IPS DF 6.9 (cell line): ENCODE results near the gene RSPH1.

ENCODE experiments used
- DNase-seq: peaks from one replicate; pipeline ENCODE4 v3.0.0-alpha.2; 2013; ENCODE audit warnings: low read depth, low spot score
- H3K27ac ChIP-seq: one replicate; pipeline ENCODE4 v1.5.1; 2013; ENCODE audit warnings: low read length, control low read depth
- H3K27me3 ChIP-seq: 2 replicates; pipeline ENCODE4 v1.6.1; 2013; ENCODE audit warnings: mild to moderate bottlenecking, low read length; ENCODE audit not compliant: control insufficient read depth, insufficient read depth
- H3K36me3 ChIP-seq: 2 replicates; pipeline ENCODE4 v1.6.1; 2013; ENCODE audit warnings: low read length; ENCODE audit not compliant: control insufficient read depth, insufficient read depth
- H3K4me1 ChIP-seq: 2 replicates; pipeline ENCODE4 v1.6.1; 2013; ENCODE audit warnings: low read length; ENCODE audit not compliant: control insufficient read depth, insufficient read depth
- H3K4me3 ChIP-seq: 2 replicates; pipeline ENCODE4 v1.5.1; 2013; ENCODE audit warnings: mild to moderate bottlenecking, low read length
- H3K9me3 ChIP-seq: 2 replicates; pipeline ENCODE4 v1.6.1; 2013; ENCODE audit warnings: low read length, inconsistent platforms; ENCODE audit not compliant: control insufficient read depth, insufficient read depth
- WGBS: extraction: QIAGEN DNeasy Blood & Tissue Kit; methylation state at CpG from one replicate; pipeline ENCODE4 v1.1.7; 2013; ENCODE audit warnings: mixed read lengths, missing lambda C conversion rate; ENCODE audit not compliant: insufficient read length, insufficient coverage; 5-methylcytosine and 5-hydroxymethylcytosine counted together

The RSPH1 gene

DNA sequence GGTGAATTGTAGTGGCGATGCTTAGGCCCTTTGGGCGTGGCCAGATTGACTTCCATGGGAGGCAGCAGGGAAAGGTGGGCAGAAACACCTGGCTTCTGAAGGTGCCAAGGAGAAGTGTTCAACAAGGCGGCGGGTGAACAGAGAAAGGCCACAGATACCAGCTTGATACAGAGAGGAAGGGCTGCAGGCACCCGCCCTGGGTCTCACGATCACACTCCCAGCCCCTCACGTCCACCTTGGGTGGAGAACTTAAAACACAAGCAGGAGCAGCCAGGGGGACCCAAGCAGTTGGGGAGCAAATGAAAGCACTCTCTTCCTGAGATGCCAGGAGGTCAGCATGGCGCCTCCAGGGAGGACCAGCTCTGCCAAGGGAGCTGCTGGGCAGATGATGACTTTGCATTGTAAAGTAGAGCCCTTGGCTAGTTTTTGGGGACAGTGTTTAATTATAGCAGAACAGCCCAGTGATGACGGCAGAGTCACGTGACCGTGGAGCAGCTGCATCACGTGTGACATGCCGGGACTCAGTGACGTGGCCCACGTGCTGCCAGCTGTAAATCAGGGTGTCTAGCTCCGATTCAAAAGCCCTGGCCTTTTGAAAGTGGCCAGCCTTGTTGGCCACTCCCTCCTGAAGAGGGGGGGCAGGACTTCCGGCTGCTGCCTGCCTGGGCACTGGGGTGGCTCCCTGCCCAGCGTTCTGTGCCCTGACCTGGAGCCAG, 36.6 kb upstream of the RSPH1 start:
- H3K36me3 ChIP-seq = peaks cover 8% of the 10 kb centered on the region
- no peak overlapping the region for H3K4me3 ChIP-seq
- H3K27me3 ChIP-seq = no peaks in the 10 kb centered on the region
- WGBS = no CpG with 5 or more reads among the region's 18 CpGs
- H3K9me3 ChIP-seq = no peaks in the 10 kb centered on the region
- 0 out of 2 replicates have a peak, but pooled peaks cover 1% of the 10 kb centered on the region for H3K4me1 ChIP-seq
- DNase-seq = no peak
- H3K27ac ChIP-seq = no peak overlapping the region

DNA sequence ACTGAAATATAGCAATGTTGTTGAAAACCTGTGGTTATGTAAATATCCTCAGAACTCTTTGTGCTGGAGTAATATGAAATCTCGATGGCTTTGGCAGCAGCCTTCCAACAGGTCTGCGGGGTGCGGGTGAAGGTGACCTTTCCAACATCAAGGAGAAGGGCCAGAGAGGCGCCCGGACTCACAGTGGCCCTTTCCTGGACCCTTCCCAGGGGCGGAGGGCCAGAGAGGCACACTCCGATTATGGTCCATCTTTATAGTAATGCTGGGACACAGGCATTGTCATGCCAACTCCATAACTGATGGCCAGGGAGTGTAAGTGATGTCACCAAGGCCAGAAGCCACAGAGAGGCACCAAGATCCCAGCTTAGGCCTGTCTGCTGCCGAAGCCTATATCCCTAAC, 35.7 kb upstream of the RSPH1 start:
- WGBS = no CpG with 5 or more reads among the region's 8 CpGs
- peaks cover 8% of the 10 kb centered on the region for H3K36me3 ChIP-seq
- no peaks in the 10 kb centered on the region for H3K9me3 ChIP-seq
- H3K27me3 ChIP-seq = no peaks in the 10 kb centered on the region
- 0 out of 2 replicates have a peak, but pooled peaks cover 1% of the 10 kb centered on the region for H3K4me1 ChIP-seq
- no peak for DNase-seq
- H3K4me3 ChIP-seq = no peak overlapping the region
- no peak overlapping the region for H3K27ac ChIP-seq

DNA sequence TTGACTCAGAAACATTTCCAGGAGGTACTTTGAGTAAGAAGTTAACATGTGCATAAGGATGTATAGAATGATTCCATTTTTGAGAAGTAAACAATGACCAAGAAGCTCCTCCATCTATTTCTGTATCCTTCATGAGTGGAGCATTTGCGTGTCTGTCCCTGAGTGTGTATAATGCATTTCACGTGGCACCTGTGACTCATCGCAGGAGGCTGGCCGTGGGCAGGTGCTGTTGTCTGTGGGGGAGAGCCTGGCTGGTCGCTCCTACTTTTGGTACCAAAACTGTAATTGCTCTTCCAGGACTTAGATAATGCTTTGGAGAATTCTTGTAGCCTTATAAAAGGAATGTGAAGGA, 34.1 kb upstream of the RSPH1 start:
- H3K36me3 ChIP-seq = peaks cover 6% of the 10 kb centered on the region; the same call in 1 of the 2 replicates
- H3K27me3 ChIP-seq = no peaks in the 10 kb centered on the region
- H3K9me3 ChIP-seq = no peaks in the 10 kb centered on the region
- no peak overlapping the region for H3K4me3 ChIP-seq
- H3K4me1 ChIP-seq = peaks cover 1% of the 10 kb centered on the region; the same call in 1 of the 2 replicates
- no peak overlapping the region for H3K27ac ChIP-seq
- no peak for DNase-seq
- no CpG with 5 or more reads among the region's 5 CpGs for WGBS

DNA sequence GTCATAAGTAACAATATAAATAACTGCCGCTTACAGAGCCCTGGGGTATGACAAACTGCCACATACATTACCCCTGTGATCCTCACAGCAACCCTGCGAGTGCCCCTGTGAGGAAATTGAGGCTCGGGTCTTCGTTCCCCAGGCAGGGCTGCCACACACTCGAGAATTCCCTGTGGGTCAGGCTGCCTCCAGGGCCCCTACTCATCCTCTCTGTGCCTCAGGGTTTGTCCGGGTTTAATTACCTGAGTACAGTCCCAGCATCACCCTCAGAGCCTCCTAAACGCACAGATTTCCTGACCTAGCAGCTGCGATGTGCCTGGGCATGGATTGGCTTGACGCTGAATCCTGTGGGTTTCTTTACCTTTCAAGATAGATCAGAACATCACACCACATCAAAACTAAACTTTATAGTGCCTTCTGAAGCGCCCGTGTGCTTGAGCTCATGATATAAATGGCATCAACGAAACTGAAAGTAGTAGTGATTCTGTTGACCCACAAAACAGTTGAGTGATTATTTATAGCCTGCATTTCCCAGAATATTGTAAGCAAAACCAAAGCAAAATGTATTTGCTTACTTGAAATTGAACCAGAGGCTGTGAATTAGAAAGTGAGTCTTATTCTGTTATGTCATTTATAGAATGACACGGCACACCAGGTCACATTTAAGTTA, 31.6 kb upstream of the RSPH1 start:
- Histone ChIP-seq H3K36me3 (peaks cover 2% of the 10 kb centered on the region; the same call in 1 of the 2 replicates), H3K27ac (no peak overlapping the region), H3K27me3 (no peaks in the 10 kb centered on the region), H3K4me3 (no peak overlapping the region), H3K9me3 (no peaks in the 10 kb centered on the region), H3K4me1 (peaks cover 2% of the 10 kb centered on the region; the same call in 1 of the 2 replicates)
- no CpG with 5 or more reads among the region's 13 CpGs for WGBS
- no peak for DNase-seq

DNA sequence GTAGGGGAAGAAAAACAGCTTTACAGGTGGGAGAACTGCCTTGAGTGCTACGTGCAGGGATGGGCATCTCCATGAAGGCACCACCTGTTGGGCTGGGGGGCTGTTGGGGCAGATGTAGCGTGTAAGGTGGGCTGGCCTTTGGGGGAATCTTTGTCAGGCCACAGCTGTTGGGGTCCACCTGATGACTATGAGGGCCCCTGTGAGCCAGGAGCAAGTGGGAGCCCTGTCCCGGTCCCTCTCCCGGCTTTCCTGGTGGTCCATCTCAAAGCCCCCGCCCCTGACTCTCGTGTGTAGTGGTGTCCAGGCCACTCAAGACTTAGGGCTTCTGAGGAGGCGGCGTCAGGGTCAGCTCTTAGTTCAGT, 31.1 kb upstream of the RSPH1 start:
- H3K4me3 ChIP-seq = no peak overlapping the region
- DNase-seq = no peak
- no peak overlapping the region for H3K27ac ChIP-seq
- peaks cover 2% of the 10 kb centered on the region; the same call in 1 of the 2 replicates for H3K36me3 ChIP-seq
- no peaks in the 10 kb centered on the region for H3K9me3 ChIP-seq
- peaks cover 2% of the 10 kb centered on the region; the same call in 1 of the 2 replicates for H3K4me1 ChIP-seq
- no peaks in the 10 kb centered on the region for H3K27me3 ChIP-seq
- WGBS = no CpG with 5 or more reads among the region's 8 CpGs

DNA sequence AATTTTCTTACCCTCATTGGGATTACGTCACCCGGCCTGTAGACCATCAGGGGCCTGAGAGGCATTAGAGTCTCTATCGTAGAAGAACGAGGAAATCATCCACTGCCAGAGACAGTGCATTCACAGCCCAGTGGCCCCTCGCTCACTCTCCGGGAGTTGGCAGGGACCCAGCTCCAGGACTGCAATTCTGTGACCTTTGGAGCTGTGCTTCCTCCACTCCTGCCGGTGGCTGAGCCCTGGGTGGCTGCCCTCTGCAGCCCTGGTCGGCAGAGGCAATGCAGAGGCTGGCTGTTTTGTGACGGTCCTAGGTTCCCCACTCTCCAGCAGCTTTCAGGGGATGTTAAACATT, 30.3 kb upstream of the RSPH1 start:
- H3K27ac ChIP-seq = no peak overlapping the region
- no peak for DNase-seq

DNA sequence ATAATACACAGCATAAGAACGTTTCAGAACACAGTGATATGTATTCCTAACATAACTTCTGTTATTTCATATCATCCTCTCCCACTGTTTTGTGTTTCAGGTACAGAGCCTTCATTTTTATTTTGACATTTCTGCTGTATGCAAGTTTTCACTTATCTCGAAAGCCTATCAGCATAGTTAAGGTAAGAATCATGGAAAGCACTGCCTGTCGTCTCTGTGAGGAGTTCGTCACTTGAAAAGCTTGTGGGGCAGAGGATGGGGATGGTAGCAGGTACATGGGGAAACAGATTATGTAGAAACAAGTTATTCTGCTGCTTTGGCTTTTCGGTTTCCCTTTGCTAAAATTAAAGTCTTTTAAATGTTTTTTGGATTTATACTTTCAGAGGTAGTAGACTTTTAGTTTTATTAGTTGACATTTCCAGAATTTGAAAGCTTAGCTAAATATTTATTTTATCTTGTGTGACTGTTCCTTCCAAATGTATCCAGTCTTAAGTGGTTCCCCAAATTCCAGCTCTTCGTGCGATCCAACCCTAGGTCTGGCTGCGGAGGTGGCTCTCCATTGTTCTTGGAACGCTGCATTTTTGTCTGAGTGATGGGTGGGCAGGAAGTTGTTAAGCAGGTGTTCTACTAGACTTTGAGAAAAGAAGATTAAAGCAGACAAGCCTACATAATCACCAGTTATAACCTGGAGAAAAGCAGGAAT, 29.8 kb upstream of the RSPH1 start:
- Histone ChIP-seq H3K27ac (no peak overlapping the region), H3K9me3 (no peaks in the 10 kb centered on the region), H3K27me3 (no peaks in the 10 kb centered on the region), H3K4me3 (no peak overlapping the region), H3K4me1 (peaks cover 2% of the 10 kb centered on the region; the same call in 1 of the 2 replicates), H3K36me3 (peaks cover 2% of the 10 kb centered on the region; the same call in 1 of the 2 replicates)
- WGBS = no CpG with 5 or more reads among the region's 9 CpGs
- no peak for DNase-seq

More for the DNA sequence above, 30.3 kb upstream of the RSPH1 start:
- Histone ChIP-seq H3K9me3 (no peaks in the 10 kb centered on the region), H3K4me1 (peaks cover 2% of the 10 kb centered on the region; the same call in 1 of the 2 replicates), H3K36me3 (peaks cover 2% of the 10 kb centered on the region; the same call in 1 of the 2 replicates), H3K4me3 (no peak overlapping the region), H3K27me3 (no peaks in the 10 kb centered on the region)
- no CpG with 5 or more reads among the region's 9 CpGs for WGBS

DNA sequence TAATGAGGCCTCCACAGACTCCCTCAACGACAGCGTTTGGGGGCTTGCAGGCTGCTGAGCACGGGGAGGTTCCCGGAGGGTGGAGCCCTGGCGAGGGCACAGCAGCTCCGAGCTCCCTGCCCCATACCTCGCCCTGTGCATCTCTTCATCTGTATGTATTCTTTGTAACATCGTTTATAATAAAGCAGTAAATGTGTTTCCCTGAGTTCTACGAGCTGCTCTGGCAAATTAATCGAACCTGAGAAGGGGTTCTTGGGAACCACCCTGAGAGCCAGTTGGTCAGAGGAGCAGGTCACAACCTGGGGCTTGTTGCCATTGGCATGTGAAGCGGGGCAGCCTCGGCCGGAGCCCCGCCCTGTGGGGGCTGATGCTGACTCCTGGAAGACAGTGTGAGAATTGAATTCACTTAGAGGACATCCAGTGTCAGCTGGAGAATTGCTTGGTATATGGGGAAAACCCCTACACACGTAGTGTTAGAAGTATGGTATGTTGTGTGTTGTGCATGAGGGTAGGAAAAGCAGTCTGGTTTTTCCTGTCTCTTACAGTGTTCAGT, 29.1 kb upstream of the RSPH1 start:
- Histone ChIP-seq H3K4me1 (peaks cover 2% of the 10 kb centered on the region; the same call in 1 of the 2 replicates), H3K4me3 (peak overlapping the region; percentile 24; the same call in 1 of the 2 replicates), H3K27me3 (no peaks in the 10 kb centered on the region), H3K36me3 (peaks cover 2% of the 10 kb centered on the region; the same call in 1 of the 2 replicates), H3K9me3 (no peaks in the 10 kb centered on the region), H3K27ac (no peak overlapping the region)
- no CpG with 5 or more reads among the region's 15 CpGs for WGBS
- no peak for DNase-seq

DNA sequence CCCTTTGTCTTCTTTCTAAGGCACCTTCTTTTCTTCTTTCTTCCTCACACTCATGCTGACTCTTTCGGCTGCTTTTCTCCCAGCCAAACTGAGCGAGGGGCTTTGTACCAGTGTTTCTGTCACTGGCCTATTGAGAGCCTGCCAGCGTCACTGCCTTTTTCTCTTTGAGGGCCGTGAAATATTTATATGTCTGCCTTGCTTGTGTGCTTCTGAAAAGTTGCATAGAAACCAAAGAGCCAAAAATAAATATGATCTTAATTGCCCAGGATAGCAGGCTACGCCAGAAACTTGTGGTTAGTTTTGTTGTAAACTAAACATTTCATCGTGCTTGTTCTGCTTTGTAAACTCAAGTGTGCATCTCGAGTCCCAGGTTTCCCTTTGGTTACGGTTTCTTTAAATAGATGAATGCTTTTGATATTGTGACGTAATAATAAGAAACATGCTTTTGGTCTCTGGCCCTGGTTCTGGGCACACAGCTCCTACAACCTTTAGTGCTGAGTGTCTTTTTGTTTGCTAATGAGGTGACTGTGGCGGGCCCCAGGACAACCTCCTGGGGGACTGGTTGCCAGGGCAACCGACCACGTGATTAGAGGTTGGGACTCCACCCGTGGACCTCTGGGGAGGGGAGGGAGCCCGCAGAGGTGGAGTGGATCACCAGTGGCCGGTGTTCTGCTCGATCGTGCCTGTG, 28.5 kb upstream of the RSPH1 start:
- no peaks in the 10 kb centered on the region for H3K27me3 ChIP-seq
- peaks cover 2% of the 10 kb centered on the region; the same call in 1 of the 2 replicates for H3K4me1 ChIP-seq
- no peak for DNase-seq
- peak overlapping the region; percentile 24; the same call in 1 of the 2 replicates for H3K4me3 ChIP-seq
- H3K36me3 ChIP-seq = peaks cover 2% of the 10 kb centered on the region; the same call in 1 of the 2 replicates
- H3K9me3 ChIP-seq = no peaks in the 10 kb centered on the region
- WGBS = no CpG with 5 or more reads among the region's 17 CpGs
- H3K27ac ChIP-seq = no peak overlapping the region

DNA sequence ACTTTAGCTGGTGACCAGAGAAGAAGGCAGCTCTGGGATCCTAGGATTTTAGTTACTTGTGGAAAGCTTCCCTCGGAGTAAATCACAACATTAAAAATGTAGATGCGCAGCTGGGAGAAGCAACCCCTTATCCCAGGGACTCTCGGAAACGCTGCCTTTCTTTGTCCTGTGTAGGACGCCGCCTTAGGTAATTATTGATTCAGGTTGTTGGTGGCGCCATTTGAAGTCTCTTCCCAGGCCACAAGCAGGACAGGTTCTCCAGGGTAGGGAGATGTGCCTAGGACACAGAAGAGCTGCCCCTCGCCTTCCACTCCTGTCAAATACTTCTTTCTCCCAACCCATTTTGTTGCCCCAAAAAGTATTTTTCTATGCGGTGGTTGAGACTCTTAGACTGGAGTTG, 27.9 kb upstream of the RSPH1 start:
- no peaks in the 10 kb centered on the region for H3K27me3 ChIP-seq
- peaks cover 2% of the 10 kb centered on the region; the same call in 1 of the 2 replicates for H3K4me1 ChIP-seq
- H3K4me3 ChIP-seq = no peak overlapping the region
- H3K36me3 ChIP-seq = peaks cover 2% of the 10 kb centered on the region; the same call in 1 of the 2 replicates
- DNase-seq = no peak
- no peak overlapping the region for H3K27ac ChIP-seq
- no CpG with 5 or more reads among the region's 9 CpGs for WGBS
- no peaks in the 10 kb centered on the region for H3K9me3 ChIP-seq
